Left forelimb (tissue), 1 donor: ENCODE measurements around the gene KCTD13.
"Not testable (repeated sequence)": the region's sequence is repeated elsewhere in the genome, so short reads cannot be mapped to it uniquely, and the experiment has no call there.

Experiments used
- DNase-seq: peaks from one replicate; pipeline ENCODE4 v3.0.0-alpha.2; 2018; ENCODE audit warnings: low spot score

The KCTD13 gene

DNA sequence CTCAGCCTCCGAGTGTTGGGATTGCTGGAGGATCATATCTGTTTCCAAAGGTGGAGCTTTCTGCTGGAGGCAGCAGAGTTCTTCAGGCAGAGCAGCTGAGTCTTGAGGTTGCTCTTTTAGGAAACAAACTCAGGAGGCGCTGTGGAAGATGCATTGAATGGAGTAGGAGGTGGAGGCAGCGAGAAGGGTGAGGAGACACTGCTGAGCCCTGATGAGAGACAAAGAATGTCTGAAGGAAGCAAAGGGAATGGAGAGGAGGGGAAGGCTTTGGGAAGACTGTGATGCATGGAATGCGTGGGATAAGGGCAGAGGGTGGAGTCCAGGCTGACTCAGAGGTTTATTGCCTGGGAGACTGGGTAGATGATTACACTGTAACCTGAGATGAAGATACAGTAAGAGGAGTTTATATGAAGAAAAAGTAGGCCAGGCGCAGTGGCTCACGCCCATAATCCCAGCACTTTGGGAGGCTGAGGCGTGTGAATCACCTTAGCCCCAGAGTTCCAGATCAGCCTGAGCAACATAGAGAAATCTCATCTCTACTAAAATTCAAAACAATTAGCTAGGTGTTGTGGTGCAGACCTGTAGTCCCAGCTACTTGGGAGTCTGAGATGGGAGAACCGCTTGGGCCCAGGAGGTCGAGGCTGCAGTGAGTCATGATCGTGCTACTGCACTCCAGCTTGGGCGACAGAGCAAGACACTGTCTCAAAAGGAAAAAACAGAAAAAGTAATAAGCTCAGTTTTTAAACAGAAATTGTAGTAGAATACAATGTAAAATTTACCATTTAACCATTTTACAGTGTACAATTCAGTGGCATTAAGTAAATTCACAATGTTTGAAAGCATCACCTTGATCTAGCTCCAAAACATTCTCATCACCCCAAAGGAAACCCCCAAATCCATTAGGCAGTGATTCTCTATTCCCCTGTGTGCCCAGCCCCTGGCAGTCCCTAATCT, 18.1 kb upstream of the KCTD13 start:
- no peak for DNase-seq

DNA sequence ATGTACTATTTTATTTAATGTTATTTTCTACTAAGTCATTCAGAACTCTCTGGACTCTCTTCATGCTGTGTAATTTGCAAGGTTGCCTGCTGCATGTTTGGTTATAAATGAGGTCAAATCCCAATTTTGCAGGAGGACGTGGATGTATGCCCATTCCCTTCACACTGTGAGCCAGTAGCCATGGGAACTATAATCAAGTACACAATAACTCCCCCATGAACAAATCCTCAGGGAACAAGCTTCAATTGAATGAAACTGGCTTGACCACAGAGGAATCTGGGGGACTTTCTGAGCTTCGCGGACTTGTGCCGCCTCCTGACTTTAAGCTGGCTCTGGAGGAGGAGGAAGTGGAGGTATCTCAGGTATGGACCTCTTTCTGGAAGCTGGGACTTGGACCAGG, 14.6 kb upstream of the KCTD13 start:
- no peak for DNase-seq

DNA sequence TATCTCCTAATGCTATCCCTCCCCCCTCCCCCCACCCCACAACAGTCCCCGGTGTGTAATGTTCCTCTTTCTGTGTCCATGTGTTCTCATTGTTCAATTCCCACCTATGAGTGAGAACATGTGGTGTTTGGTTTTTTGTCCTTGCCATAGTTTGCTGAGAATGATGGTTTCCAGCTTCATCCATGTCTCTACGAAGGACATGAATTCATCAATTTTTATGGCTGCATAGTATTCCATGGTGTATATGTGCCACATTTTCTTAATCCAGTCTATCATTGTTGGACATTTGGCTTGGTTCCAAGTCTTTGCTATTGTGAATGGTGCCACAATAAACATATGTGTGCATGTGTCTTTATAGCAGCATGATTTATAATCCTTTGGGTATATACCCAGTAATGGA, 5.7 kb upstream of the KCTD13 start:
- not testable (repeated sequence) for DNase-seq

DNA sequence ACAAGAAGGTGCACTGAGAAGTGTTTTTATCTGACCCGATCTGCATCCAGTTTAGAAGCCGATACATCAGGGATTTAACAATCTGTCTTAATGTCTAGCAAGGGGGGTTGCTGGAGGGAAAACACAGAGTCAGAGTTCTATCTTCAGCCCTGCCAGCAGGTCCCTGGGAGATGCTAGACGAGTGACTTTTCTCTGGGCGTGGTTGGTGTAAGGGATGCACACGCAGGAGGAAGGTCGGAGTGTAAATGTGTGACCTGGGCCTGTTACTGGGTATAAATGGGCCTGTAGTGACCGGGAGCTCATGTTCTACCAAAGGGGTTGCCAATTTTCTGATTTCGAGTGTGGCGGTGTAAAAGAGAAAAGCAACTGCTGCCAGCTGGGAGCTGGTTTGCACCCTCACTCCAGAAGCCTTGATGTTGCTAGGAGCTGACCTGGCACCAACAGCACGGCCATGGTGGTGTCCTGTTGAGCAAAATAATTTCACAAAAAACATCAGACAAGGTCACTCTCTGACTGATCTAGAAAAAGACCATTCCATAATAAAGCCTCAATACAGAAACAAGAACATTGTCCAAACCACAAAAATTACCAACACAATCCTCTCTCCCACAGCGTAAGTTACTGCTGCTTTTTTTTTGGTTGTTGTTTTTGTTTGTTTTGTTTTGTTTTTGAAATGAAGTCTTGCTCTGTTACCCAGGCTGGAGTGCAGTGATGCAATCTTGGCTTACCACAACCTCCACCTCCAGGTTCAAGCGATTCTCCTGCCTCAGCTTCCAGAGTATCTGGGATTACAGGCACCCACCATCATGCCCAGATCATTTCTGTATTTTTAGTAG, 1.3 kb upstream of the KCTD13 start:
- no peak for DNase-seq

DNA sequence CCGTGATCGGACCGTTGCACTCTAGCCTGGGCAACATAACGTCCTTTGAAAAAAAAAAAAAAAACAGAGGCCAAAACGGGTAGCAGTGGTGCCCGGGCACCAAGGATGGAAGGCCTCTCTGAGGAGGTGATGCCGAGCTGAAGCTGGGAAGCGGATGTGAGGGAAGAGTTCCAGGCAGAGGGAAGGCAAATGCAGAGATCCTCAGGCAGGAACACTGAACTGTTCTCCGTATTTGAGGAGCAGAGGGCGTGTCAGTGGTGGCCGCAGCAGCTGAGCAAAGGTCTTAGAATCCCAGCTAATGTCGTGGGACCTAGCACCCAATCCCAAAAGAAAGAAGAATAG, 656 bp upstream of the KCTD13 start:
- no peak for DNase-seq

DNA sequence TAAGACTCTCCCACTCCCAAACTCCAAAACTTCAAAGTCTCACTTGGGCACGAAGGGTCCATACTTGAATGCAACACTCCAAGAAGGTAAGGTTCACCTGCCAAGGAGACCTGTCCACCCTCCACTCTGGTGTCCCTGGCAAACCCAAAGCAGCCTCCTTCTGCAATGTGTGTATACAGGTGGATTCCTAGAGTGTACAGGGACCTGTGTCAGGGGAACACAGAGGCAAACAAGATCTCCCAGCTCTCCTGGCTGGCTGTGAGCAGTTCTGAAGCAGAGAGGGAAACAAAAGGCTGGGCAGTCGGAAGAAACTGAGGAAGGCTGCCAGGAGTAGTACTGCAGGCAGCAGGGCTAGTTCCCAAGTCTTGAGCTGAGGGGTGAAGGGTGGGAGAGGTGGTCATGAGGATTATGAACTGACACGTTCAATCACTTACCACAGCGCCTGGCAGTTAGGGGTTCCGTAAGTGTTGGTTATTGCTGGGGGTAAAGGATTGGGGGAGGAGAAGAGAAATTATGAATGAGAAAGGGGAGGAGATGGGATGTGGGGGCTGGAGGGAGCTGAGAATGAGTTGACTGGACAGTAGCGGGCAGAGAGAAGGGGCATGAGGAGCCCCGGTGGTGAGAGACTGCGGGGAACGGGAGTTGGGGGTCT, 795 bp downstream of the KCTD13 start:
- no peak for DNase-seq

DNA sequence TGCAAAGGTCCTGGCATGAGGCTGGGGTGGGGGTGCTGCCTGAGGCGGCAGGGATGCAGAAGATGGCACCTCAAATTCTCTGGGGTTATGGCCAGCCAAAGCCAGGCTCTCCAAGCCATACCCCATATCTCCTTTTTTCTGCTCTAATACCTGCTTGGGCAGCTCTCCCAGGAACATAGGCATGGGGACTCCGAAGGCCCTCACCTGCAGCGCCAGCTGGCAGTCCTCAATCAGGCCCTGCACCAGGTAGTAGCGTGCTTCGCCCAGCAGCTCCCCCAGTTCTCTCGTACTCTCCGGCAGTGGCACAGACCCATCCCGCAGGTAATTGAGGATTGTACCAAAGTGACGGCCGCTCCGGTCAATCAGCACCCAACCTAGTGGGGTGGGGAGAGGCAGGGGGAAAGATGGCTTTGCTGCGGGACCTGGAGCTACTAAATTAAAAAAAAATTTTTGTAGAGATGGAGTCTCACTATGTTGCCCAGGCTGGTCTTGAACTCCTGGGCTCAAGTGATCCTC, 3.0 kb downstream of the KCTD13 start:
- no peak for DNase-seq

DNA sequence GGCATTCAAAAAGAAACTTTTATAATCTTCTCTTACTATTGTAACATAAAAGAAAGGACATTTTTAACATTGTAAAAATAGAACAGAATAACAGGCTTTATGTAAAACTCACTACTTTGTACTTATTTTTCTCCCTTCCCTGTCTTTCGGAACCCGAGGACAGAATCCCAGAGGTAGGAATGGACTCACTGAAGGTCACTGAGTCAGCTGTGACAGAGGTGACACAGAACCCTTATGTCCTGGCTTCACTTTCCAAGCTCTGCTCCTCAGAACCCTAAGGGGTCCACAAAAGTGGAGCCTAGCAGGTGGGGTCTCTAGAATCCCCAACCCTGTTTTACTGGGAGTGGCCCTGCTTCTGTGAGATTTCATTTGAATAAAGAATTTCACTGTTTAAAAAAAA, 3.7 kb downstream of the KCTD13 start:
- DNase-seq = no peak

DNA sequence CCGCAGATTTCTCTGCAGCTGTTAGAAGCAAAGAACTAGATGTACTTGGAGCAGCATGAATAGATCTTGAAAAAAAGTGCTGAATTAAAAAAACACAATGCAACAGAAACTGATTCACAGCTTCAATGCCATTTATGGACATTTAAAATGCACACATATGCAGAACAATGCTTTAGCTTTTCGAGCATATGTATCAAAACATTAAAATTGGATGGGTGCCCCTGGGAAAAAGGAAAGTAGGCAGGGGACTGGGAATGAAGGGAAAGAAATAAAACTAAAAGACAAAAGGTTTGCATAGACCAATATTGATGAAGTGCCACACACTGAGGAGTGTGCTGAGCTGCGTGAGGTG, 5.0 kb downstream of the KCTD13 start:
- no peak for DNase-seq

DNA sequence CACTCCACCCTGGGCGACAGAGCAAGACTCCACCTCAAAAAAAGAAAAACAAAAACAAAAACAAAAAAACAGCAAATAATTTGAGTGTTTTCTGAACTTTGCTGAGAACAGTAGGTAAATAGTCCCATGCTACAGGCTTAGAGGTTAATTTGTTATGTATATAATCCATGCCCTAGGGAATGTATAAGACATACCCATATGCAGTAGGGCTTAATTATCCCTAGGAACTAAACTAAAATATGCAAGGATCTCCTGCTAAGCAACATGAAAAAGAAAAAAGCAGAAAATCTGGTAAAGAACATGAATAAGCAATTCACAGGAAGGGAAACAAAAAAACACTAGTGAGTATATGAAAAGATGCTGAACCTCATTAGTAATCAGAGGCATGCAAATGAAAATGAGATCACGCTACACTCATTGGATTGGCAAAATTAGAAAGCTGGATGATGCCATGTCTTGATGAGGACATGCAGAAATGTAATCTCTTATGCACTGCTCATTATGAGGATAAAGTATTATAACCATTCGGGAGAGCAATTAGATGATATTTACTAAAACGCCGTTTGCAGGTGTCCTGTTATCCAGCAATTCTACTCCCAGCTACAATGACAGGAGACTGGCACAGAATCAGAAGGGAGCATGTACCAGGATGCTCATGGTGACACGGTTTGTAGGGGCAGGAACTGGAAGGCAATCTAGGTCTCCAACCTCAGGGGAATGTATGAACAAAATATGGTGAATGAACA, 5.6 kb downstream of the KCTD13 start:
- no peak for DNase-seq

DNA sequence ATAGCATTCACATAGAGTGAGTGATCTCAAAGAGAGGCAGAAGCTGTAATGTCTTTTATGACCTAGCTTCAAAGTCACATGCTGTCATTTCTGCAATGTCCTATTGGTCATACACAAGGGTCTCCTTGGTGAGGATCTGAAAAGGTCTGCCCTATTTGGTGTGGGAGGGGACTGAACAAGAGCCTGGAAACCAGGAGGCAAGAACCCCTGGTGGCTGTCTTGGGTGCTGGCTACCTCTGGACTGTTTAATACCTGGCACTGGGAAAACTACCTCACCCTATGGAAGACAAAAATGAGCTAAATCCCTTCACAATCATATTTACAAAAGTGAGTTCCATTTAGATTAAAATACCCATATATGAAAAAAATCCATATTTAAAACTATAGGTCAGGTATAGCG, 9.0 kb downstream of the KCTD13 start:
- DNase-seq = no peak

DNA sequence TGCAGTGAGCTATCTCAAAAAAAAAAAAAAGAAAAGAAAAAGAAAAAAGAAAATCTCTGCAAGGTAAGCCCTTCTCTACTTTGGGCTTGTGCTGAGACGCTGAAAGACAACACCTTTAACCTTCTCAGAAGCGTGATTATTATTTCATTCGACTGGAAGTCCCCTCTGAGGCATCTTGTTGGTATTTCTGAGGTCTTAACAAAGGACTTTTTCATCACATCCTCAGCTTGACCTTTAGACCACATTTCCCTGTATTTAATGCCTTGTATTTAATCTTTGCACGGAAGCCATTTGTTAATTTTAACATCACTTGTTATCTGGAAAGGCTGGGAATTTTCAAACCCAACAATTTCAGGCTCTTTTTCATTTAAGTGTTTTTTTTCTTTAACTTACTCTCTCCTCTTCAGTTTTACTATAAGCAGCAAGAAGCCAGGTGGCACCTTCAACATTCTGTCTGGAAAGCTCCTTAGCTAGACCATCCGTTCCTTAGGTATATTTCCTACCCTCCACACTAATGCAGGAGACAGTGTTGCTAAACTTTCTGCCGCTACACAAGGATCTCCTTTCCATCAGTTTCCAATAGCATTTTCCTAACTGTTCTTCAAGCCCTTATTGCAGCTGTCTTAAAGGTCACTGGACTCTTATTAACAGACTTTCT, 10.3 kb downstream of the KCTD13 start:
- no peak for DNase-seq

DNA sequence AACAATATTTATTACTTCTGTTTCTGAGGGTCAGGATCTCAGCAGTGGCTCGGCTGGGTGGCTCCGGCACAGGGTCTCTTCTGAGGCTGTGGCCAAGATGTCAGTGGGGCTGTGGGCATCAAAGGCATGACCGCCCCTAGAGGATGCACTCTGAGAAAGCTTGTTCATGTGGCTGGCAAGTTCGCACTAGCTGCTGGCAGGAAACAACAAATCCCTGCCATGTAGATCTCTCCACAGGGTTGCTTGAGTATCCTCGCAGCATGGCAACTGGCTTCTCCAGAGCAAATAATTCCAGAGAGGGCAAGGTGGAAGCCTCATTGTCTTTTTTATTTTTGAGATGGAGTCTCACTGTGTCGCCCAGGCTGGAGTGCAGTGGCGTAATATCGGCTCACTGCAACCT, 12.5 kb downstream of the KCTD13 start:
- DNase-seq = no peak

DNA sequence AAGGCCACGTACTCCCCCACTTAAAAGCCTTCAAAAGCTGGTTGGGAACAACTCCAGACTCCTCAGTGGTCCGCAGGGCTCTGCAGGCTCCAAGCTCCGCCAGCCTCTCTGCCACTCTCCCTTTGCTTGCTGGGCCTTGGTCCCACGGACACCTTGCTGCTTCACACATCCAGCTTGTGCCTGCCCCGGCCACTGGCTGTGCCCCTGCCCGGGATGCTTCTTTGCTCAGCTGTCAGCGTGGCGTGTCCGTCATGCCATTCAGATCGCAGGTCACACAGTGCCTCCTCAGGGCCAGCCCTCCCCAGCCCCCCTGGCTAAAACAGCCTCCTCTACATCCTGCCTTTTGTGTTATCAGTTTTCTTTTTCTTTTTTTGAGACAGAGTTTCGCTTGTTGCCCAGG, 13.9 kb downstream of the KCTD13 start:
- no peak for DNase-seq

DNA sequence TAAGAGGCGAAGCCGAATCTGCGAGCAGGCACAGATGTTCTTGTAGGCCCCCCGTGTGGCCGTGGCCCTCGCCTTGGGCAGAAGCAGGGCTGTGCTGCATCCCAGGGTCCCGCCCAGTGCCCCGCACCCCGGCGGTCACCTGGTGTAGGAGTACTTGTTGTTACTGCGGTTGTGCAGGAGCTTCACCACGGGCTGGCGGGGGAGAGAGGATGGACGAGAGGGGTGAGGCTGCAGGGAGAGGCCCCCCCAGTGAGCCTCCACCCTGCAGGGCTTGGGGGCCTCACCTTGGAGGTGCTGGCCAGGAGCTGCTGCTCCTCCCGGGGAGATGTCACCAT, 14.4 kb downstream of the KCTD13 start:
- no peak for DNase-seq

DNA sequence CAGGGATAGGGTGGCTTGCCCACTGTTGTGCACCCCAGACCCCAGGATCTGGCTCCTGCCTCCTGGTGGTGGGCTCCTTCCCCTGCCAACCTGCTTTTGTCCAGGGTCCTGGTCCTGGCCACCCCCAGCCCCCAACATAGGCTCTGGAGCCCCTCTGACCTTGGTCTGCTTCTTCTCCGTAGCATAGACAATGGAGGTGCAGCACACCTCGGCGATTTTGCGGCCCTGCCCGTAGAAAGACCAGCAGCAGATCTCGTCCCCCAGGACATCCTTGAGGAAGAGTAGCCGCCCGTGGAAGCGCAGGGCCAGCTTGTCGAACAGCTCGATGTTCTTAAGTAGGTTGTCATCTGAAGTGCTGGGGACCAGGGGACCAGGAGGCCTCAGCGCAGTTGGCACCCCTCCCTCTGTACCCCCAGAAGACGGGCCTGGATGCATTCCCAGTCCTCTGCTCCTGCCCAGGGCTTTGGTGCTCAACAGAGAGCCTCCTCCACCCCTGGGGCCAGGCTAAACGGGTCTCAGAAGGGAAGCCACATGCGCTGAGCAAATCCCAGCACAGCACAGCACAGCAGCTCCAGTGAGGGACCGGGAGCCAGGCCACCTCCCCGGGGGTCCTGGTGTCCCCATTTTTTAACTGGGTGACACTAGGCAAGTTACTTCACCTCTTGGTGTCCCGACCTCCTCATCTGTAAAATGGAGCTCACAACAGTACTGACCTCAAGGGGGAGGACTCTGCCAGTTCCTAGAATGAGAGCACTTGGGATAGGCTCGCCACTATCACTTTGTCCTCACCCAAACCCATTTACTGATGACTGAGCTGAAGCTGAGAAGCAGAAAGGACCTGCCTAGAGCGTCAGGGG, 15.0 kb downstream of the KCTD13 start:
- no peak for DNase-seq

DNA sequence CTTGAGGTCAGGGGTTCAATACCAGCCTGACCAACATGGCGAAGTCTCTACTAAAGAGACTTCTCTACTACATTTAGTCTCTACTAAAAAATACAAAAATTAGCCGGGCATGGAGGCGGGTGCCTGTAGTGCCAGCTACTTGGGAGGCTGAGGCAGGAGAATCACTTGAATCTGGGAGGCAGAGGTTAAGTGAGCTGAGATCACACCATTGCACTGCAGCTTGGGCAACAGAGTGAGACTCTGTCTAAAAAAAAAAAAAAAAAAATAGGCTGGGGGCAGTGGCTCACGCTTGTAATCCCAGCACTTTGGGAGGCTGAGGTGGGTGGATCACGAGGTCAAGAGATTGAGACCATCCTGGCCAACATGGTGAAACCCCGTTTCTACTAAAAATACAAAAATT, 16.2 kb downstream of the KCTD13 start:
- not testable (repeated sequence) for DNase-seq

DNA sequence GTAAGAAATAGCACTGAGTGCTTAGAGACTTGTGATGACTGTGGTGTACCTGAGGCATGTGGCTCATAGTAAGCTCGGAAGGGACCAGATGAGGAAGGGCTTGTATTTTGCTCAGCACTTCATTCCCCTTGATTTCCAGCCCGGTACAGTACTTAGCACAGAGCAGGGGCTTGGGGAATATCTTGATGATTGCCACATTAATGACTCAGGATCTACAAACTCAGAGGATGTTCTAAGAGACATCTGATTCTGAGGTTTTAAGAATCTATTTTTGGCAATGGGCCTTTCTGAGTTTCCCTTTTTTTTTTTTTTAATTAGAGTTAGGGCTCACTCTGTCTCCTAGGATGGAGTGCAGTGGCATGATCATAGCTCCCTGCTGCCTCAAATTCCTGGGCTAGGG, 16.6 kb downstream of the KCTD13 start:
- DNase-seq = no peak

DNA sequence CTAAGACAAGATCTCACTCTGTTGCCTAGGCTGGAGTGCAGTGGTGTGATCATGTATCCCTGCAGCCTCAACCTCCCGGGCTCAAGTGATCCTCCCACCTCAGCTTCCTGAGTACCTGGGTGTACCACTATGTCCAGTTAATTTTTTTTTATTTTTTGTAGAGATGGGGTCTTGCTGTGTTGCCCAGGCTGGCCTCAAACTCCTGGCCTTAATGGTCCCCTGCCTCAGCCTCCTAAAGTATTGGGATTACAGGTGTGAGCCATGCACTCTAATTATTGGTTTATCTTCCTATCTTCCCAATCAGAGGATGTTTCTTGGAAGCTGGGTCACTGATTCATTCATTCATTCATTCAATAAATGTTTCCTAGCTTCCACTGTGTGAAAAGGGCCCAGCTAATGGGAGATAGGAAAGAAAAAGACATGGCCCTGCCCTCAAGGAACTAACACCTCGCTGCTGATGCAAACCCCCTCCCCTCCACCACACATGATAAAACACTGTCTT, 17.3 kb downstream of the KCTD13 start:
- no peak for DNase-seq

DNA sequence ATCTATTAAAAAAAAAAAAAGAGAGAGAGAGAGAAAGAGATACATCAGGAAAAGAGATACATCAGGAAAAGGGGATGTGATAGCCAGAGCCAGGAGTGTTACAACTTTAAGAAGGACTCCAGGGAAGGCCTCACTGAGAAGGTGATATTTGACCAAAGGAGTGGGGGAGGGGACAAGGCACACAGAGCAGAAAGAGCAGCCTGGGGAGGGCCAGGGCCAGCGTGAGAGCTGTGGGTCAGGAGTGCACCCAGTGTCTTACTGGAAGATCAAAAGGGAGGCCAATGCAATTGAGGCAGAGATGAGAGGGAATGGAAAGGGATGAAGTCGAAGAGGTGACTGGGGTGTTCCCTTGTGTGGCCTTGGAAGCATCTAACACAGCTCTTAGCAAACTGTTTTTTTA, 18.1 kb downstream of the KCTD13 start:
- DNase-seq = no peak
